ENCODE data around the gene IL13RA1. TPM values are rescaled to one million over a fixed set of nuclear protein-coding genes. Genes with fewer than 3 reads are reported as not detected.
"Not testable (repeated sequence)": the region's sequence is repeated elsewhere in the genome, so short reads cannot be mapped to it uniquely, and the experiment has no call there.

IL13RA1 gene
- total RNA-seq, 1 experiment from 2014 or later, result 106 TPM

DNA sequence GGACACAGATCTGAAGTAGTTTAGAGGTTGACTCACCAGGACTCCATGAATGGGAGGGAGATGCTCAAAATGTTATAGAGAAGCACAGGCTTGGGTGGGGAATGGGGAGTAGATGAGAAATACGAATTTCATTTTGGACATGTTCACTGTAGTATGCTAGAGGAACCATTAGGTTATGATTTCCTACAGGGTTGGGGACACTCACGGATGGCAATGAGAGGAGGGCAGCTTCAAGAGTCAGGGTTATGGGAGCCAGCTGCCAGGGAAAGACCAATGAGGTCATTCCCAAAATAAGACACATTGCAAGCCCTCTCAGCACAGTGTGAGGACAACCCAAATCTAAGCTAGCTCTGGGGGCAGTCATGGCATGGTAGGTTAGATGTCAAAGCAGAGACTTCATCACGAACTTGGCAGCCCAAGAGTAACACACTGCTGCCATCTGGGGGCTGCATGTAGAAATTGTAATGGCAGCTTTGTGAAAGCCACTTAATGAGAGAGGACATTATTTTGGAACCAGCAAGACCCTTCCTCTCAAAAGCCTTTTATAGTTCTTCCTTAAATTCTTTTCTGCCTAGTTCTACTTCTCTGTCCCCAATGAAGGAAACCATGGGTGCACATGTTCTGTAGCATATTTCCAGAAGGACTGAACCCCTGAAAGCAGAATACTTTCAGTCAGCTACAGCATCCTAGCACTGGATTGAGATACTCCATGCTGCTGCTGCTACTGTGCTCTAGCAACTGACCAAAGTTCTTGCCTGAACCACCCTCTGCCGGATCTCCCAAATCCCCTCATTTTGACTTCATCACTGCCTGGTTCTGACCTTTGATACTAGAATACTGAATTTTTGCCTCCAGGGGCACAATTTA is 80.0 kb downstream of the IL13RA1 start:
- Histone ChIP-seq H3K9me3 (ENCODE audit: insufficient read depth, low read depth) (no peaks in the 10 kb centered on the region), H3F3A (ENCODE audit: insufficient read depth, low read depth) (no peaks in the 10 kb centered on the region), H3K27ac (no peak overlapping the region), H2AFZ (no peak overlapping the region), H3K27me3 (ENCODE audit: insufficient read depth, low read depth) (no peaks in the 10 kb centered on the region), H3K36me3 (ENCODE audit: low read depth) (no peaks in the 10 kb centered on the region), H3K4me3 (no peak overlapping the region), H3K4me1 (replicated peaks; ENCODE audit: insufficient read depth) (no peaks in the 10 kb centered on the region), H3K9me2 (ENCODE audit: insufficient read depth) (no peaks in the 10 kb centered on the region), H3K4me2 (no peak overlapping the region), H3K79me2 (ENCODE audit: low read depth) (no peaks in the 10 kb centered on the region), H4K20me1 (ENCODE audit: insufficient read depth) (no peaks in the 10 kb centered on the region)
- ChIA-PET POLR2A (ENCODE audit: unreplicated experiment) (no interaction called here), CTCF (interaction anchor here (0.5 to 0.6 kb wide), 2 partner anchors 163 to 259 kb away, joined by 3 to 4 read pairs; no protein-coding TSS in a partner anchor)
- no TSS peak for BruUV-seq (replicated peaks)
- intact Hi-C loops (cut with micrococcal nuclease; ENCODE audit: unreplicated experiment), result loop anchor here (1.0 to 5.0 kb wide), 4 partner anchors 163 to 350 kb away; no protein-coding TSS in a partner anchor
- DNase-seq, result peak; percentile 44 to 53
- TF ChIP-seq, protein P1, sequence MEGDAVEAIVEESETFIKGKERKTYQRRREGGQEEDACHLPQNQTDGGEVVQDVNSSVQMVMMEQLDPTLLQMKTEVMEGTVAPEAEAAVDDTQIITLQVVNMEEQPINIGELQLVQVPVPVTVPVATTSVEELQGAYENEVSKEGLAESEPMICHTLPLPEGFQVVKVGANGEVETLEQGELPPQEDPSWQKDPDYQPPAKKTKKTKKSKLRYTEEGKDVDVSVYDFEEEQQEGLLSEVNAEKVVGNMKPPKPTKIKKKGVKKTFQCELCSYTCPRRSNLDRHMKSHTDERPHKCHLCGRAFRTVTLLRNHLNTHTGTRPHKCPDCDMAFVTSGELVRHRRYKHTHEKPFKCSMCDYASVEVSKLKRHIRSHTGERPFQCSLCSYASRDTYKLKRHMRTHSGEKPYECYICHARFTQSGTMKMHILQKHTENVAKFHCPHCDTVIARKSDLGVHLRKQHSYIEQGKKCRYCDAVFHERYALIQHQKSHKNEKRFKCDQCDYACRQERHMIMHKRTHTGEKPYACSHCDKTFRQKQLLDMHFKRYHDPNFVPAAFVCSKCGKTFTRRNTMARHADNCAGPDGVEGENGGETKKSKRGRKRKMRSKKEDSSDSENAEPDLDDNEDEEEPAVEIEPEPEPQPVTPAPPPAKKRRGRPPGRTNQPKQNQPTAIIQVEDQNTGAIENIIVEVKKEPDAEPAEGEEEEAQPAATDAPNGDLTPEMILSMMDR (conservative IDR thresholded peaks at IDR 0.05), result peak; percentile 88
- no peak for TF ChIP-seq EZH2 (IDR thresholded peaks at IDR 0.05; ENCODE audit: low read depth)

DNA sequence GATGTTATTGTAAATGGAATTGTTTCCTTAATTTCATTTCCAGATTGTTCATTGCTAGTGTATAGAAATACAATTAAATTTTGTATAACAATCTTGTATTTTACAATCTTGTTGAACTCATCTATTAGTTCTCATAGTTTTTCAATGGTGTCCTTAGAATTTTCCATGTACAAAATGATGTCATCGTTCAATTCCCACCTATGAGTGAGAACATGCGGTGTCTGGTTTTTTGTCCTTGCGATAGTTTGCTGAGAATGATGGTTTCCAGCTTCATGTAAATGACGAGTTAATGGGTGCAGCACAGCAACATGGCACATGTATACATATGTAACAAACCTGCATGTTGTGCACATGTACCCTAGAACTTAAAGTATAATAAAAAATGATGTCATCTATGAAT is 89.9 kb downstream of the IL13RA1 start:
- H4K20me1 ChIP-seq (ENCODE audit: insufficient read depth); H3K4me1 ChIP-seq (replicated peaks; ENCODE audit: insufficient read depth); H3K27me3 ChIP-seq (ENCODE audit: insufficient read depth, low read depth); H2AFZ ChIP-seq; intact Hi-C loops (cut with micrococcal nuclease; ENCODE audit: unreplicated experiment); CTCF ChIA-PET; H3K9me3 ChIP-seq (ENCODE audit: insufficient read depth, low read depth); DNase-seq; H3K4me3 ChIP-seq; H3K36me3 ChIP-seq (ENCODE audit: low read depth); H3K9me2 ChIP-seq (ENCODE audit: insufficient read depth); BruUV-seq (replicated peaks); H3F3A ChIP-seq (ENCODE audit: insufficient read depth, low read depth); POLR2A ChIA-PET (ENCODE audit: unreplicated experiment); H3K27ac ChIP-seq; H3K79me2 ChIP-seq (ENCODE audit: low read depth); H3K4me2 ChIP-seq: not testable (repeated sequence)

DNA sequence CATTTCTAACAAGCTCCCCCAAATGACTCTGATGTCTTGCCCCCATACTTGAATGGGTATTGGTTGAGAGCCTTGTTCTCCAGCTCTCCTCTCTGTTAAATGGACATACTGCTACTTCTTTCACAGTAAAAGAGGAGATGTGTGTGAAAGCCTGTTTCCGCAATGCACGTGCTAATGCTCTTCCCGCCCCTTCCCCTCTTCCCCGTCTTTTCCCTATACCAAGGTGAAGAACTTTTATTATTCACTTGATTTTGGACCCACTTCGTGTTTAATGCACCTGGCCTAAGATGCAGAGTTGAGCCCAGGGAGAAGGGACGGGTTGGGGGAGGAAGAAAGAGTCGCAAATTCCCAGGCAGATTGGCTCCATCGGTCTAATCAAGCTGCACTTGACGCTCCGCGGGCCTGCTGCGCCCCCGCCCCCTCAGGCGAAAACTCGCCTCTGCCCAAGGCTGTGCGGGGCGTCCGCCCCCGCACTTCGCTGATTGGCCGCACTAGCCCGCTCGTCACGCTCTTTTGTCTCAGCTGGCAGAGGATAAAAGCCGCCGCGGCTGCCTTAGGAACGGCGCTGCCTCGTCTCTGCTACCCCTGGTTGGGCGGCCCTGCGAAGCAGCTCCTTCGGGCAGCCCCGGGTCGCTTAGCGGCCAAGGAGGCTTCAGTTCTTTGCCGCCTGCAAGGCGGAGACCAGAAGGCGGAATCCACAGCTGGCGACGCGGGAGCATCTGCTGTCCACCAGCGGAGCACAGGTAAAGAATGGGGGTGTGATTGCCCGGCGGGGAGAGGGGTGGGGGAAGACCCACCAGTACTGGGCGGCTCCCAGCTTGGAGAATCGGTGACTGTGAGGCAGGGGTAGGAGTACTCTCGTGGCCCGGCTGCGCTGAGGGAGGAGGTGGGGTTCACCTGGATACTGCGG is 96.1 kb downstream of the IL13RA1 start, which contains the start of gene ZCCHC12:
ZCCHC12 (plus strand) TSS at position 562 of the 910 bp plus-strand sequence. CDS start 1,421 bp downstream, outside the sequence.
- peak within 1 kb of the TSS; percentile 77 for H3K4me2 ChIP-seq
- no peaks in the 10 kb centered on the region for H3K36me3 ChIP-seq (ENCODE audit: low read depth)
- no peaks in the 10 kb centered on the region for H3K79me2 ChIP-seq (ENCODE audit: low read depth)
- peak in 1 of 2 experiments; percentile 51 for DNase-seq
- H3K4me3 ChIP-seq, result peak within 1 kb of the TSS; percentile 44; the same call in 1 of the 2 replicates
- peaks cover 30% of the 10 kb centered on the region for H3K27me3 ChIP-seq (ENCODE audit: insufficient read depth, low read depth)
- CTCF ChIA-PET, result interaction anchor here (0.6 to 1.1 kb wide), 3 partner anchors 13 to 292 kb away, joined by 3 to 5 read pairs (median 4); no protein-coding TSS in a partner anchor
- no peaks in the 10 kb centered on the region for H3K9me2 ChIP-seq (ENCODE audit: insufficient read depth)
- H2AFZ ChIP-seq, result 0 out of 2 replicates have a peak within 1 kb of the TSS, but pooled peaks have one; percentile 44
- BruUV-seq (replicated peaks), result no TSS peak
- no peaks in the 10 kb centered on the region for H3F3A ChIP-seq (ENCODE audit: insufficient read depth, low read depth)
- intact Hi-C loops (cut with micrococcal nuclease; ENCODE audit: unreplicated experiment), result no loop called here
- POLR2A ChIA-PET (ENCODE audit: unreplicated experiment), result no interaction called here
- H3K4me1 ChIP-seq (replicated peaks; ENCODE audit: insufficient read depth), result no peaks in the 10 kb centered on the region
- TF ChIP-seq, protein P1 (conservative IDR thresholded peaks at IDR 0.05), result no peak
- TF ChIP-seq EZH2 (IDR thresholded peaks at IDR 0.05; ENCODE audit: low read depth), result no peak
- H4K20me1 ChIP-seq (ENCODE audit: insufficient read depth), result no peaks in the 10 kb centered on the region
- H3K9me3 ChIP-seq (ENCODE audit: insufficient read depth, low read depth), result no peaks in the 10 kb centered on the region
- no peak within 1 kb of the TSS for H3K27ac ChIP-seq

Data from PC-9 (cell line).